H1 (cell line): ENCODE measurements around the gene EPHA6. TPM values are rescaled to one million over a fixed set of nuclear protein-coding genes. Genes with fewer than 3 reads are reported as not detected.

Source experiments
- CTBP2 ChIP-seq: IDR thresholded peaks from 2 replicates; pipeline ENCODE4 v1.7.0; 2011; ENCODE audit warnings: borderline replicate concordance, mild to moderate bottlenecking, moderate library complexity, mixed read lengths, low read length; ENCODE audit not compliant: insufficient read depth, insufficient read length
- EP300 ChIP-seq, 2 experiments: IDR thresholded peaks; 1 replicate in 1 of 2; 2 replicates in 1 of 2; pipeline ENCODE4 v1.6.1; 2011 to 2012; ENCODE audit warnings: low read depth in 2 of 2, low read length in 2 of 2, mild to moderate bottlenecking in 2 of 2, borderline replicate concordance in 1 of 2, inconsistent platforms in 1 of 2, moderate library complexity in 1 of 2
- RAD21 ChIP-seq, 2 experiments: IDR thresholded peaks in 1 of 2; conservative IDR thresholded peaks in 1 of 2; 2 replicates each; pipeline ENCODE4 v1.6.1; 2011; ENCODE audit warnings: low read depth in 2 of 2, low read length in 2 of 2, improper control_type of control experiment in 1 of 2, inconsistent platforms in 1 of 2, mild to moderate bottlenecking in 1 of 2, moderate library complexity in 1 of 2
- polyA plus RNA-seq, 7 experiments: library from polyadenylated mRNA; depleted of rRNA in 3 of 7; stranded (reverse) in 5 of 7; unstranded in 2 of 7; fragments of >200 nt in 5 of 7; fragments of 200-250 nt in 2 of 7; gene quantifications; 1 replicate in 5 of 7; 2 replicates in 1 of 7; 4 replicates in 1 of 7; pipeline versions ENCODE4 v1.2.1 to v1.2.3, GENCODE V29; 2011 to 2013; ENCODE audit warnings: missing spikeins in 2 of 7, mixed read lengths in 2 of 7
- total RNA-seq: library from RNA; stranded (reverse); fragmentation: NEBNext Ultra II Directional; extraction: Animal tissue kit (Norgen Biotek cat#: 25700); gene quantifications from 2 replicates; pipeline ENCODE4 v1.2.1, GENCODE V29; 2021

Gene EPHA6
- total and polyA plus RNA-seq, 2 of the 8 experiments (the other 6 are each of a cell fraction or from before 2014, with no cell fraction given), result 0.83 to 3.2 TPM

DNA sequence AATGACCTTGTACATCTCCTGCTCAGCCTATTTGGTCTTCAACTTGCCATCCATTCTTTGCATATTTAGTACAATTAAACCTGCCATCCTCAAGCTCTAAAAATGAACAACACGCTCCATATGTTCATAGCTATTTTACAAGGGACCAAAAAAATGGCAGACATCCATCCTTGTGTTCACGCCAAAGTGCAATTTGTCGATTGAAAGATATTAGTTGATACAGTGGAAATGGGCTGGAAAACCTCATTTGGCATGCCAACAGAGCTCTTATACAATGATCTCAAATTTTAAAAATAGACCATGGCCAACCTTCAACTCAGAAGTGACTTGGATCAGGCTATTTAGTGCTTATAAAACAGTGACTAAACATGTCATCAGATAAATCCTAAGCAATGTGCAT lies 536.6 kb downstream of the EPHA6 start (continued):
- TF ChIP-seq EP300 (IDR thresholded peaks at IDR 0.05; ENCODE audit: borderline replicate concordance in 1 of 2, low read depth in 2 of 2, low read length in 2 of 2), result no peak
- TF ChIP-seq CTBP2, result no peak
- no peak for TF ChIP-seq RAD21 (IDR thresholded peaks at IDR 0.05 in 1 of 2, conservative IDR thresholded peaks at IDR 0.05 in 1 of 2; ENCODE audit: low read depth in 2 of 2, low read length in 2 of 2)
